ENCODE results near the gene MYLIP. TPM values are rescaled to one million over a fixed set of nuclear protein-coding genes. Genes with fewer than 3 reads are reported as not detected.
"Not testable (repeated sequence)": the region's sequence is repeated elsewhere in the genome, so short reads cannot be mapped to it uniquely, and the experiment has no call there.

The MYLIP gene
- total RNA-seq, 2 donors from 2014 or later, result 20.1 to 28.8 TPM

DNA sequence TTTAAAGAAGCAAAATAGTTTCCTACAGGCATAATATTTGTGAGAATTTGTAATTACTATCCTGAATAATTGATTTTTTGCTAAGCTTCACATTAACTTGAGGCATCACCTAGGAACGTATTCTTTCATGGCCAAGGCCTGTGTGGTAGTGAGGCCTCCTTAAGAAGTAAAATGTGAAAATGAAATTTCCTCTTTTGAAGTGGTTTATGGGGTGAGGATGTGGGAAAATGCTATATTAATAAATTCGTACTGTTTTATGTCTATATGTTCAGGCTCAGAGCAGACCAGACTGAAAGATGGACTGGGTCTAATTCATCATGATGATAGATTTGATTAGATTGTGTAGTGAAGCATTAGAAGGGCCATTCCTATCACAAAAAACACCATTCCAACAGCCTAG lies 33.1 kb downstream of the MYLIP start:
- intact Hi-C loops (cut with DNase I), result no loop called here
- no peak for DNase-seq (ENCODE audit: low spot score)

- no peak for DNase-seq (ENCODE audit: low spot score)
- intact Hi-C loops (cut with DNase I), result no loop called here
Observed at GRCh38 chr6:16163066-16163465, 34.2 kb downstream of the MYLIP start.

GRCh38 chr6:16163535-16164300 lies 34.8 kb downstream of the MYLIP start:
- DNase-seq (ENCODE audit: low spot score), result no peak
- intact Hi-C loops (cut with DNase I), result no loop called here

- intact Hi-C loops (cut with DNase I), result no loop called here
Observed at GRCh38 chr6:16165641-16166040, 36.8 kb downstream of the MYLIP start.

DNA sequence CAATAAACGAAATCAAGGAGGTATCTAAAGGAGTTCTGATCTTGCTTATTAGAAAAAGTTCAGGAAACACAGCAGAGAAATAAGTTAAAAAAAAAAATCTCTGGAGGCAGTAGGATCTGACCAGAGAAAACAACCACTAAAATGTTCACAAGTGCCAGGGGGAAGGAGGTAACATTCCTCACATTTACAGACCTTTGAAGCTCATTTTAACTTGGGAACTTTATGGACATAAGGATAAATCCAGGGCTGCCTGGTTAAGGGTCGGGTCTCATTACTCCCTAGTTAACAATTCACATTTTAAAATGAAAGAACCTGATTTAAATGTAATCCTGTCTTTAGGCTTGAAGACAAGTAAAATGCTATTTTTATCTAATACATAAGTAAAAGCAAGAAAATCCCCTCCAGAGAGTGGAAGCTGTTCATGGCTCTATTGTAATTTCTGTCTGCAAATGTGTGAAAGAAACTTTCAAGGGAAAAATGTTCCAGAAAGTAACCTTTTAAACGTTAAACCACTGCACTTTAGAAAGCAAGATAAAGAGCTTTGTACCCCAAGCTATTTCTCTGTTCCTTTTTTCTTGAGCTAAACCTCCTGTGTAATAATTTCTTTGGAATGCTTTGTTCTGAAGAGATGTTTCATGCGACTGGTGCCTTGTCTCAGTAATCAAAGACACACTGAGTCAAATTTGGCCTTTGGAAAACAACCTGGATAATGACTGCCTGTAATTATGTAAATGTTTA lies 38.2 kb downstream of the MYLIP start:
- intact Hi-C loops (cut with DNase I), result no loop called here
- DNase-seq (ENCODE audit: low spot score), result no peak

More at GRCh38 chr6:16165641-16166040, 36.8 kb downstream of the MYLIP start:
- DNase-seq (ENCODE audit: low spot score), result no peak

- intact Hi-C loops (cut with DNase I), result no loop called here
- no peak for DNase-seq (ENCODE audit: low spot score)
Observed at GRCh38 chr6:16168121-16168520, 39.2 kb downstream of the MYLIP start.

DNA sequence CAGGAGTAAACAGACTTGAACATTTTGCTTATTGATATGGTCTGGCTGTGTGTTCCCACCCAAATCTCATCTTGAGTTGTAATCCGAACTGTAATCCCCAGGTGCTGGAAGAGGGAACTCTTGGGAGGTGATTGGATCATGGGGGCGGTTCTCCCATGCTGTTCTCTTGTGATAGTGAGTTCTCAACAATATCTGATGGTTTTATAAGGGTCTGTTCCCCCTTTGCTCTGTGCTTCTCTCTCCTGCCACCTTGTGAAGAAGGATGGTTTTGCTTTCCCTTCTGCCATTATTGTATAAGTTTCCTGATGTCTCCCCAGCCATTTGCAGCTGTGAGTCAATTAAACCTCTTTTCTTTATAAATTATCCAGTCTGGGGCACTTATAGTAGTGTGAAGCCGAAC lies 40.0 kb downstream of the MYLIP start:
- DNase-seq (ENCODE audit: low spot score), result no peak
- intact Hi-C loops (cut with DNase I), result no loop called here

DNA sequence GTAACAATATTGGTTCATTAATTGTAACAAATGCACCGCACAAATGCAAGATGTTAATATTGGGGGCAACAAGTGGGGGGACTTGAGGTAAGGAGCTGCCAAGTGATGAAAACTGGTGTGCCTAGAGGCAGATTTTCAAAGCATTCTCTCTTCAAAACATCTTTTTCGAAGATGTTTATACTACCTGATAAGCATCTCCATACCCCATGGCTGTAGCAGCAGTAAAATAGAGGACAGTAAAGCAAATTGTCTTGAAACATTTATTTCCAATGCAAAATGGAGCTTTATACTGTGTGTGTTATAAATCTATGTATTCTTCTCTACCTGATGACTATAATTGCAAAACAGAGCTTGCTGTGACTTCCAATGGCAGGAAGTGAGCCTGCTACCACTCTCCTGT lies 42.5 kb downstream of the MYLIP start:
- intact Hi-C loops (cut with DNase I), result no loop called here
- no peak for DNase-seq (ENCODE audit: low spot score)

GRCh38 chr6:16173167-16173940 lies 44.5 kb downstream of the MYLIP start:
- DNase-seq (ENCODE audit: low spot score), result no peak
- intact Hi-C loops (cut with DNase I), result no loop called here

- intact Hi-C loops (cut with DNase I), result loop anchor here in 1 of 2 donors (5.0 kb wide), 1 partner anchor 32 kb away; no protein-coding TSS in a partner anchor
- no peak for DNase-seq (ENCODE audit: low spot score)
Observed at GRCh38 chr6:16174416-16175078, 45.7 kb downstream of the MYLIP start.

DNA sequence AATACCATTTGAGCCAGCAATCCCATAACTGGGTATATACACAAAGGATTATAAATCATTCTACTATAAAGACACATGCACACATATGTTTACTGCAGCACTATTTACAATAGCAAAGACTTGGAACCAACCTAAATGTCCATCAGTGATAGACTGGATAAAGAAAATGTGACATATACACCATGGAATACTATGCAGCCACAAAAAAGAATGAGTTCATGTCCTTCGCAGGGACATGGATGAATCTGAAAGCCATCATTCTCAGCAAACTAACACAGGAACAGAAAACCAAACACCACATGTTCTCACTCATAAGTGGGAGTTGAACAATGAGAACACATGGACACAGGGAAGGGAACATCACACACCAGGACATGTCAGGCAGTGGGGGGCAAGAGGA lies 47.7 kb downstream of the MYLIP start:
- intact Hi-C loops (cut with DNase I), result loop anchor here in 1 of 2 donors (5.0 kb wide), 1 partner anchor 34 kb away; no protein-coding TSS in a partner anchor
- not testable (repeated sequence) for DNase-seq (ENCODE audit: low spot score)

- no peak for DNase-seq (ENCODE audit: low spot score)
- intact Hi-C loops (cut with DNase I), result loop anchor here in 1 of 2 donors (5.0 kb wide), 1 partner anchor 36 kb away; no protein-coding TSS in a partner anchor
Observed at GRCh38 chr6:16177881-16178280, 49.0 kb downstream of the MYLIP start.

DNA sequence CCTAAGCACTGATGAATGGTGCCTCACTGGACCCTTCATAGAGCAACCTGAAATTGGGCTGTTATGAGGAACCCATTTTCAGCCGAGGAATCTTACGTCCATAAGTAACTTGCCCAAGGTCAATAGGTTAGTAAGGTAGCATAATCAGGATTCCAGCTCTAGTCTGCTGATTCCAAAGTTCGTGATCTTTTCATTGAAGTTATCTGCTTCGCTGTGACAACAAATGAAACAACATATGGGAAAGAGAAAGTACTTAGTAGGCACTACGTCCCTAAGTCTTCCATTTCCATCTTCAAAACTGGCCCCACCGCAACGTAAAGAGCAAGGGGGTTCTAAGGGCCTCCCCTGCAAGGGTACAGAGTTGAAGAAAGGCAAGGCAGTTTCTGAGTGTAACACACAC lies 49.5 kb downstream of the MYLIP start:
- DNase-seq (ENCODE audit: low spot score), result no peak
- intact Hi-C loops (cut with DNase I), result loop anchor here in 1 of 2 donors (5.0 kb wide), 1 partner anchor 36 kb away; no protein-coding TSS in a partner anchor

DNA sequence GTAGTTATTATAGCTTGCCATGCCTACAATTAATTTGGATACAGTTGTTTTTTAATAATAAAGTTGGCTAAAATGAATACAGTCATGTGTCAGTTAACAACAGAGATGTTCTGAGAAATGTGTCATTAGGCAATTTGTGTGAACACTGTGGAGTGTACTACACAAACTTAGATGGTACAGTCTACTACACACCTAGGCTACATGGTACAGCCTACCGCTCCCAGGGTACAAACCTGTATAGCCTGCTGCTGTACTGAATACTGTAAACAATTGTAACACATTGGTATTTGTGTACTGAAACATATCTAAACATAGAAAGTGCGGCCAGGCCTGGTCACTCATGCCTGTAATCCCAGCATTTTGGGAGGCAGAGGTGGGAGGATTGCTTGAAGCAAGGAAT lies 50.2 kb downstream of the MYLIP start:
- intact Hi-C loops (cut with DNase I), result loop anchor here in 1 of 2 donors (5.0 kb wide), 1 partner anchor 37 kb away; no protein-coding TSS in a partner anchor
- DNase-seq (ENCODE audit: low spot score), result no peak

GRCh38 chr6:16179970-16180431 lies 51.1 kb downstream of the MYLIP start:
- intact Hi-C loops (cut with DNase I), result loop anchor here (5.0 to 10.0 kb wide), 4 partner anchors 38 to 488 kb away; no protein-coding TSS in a partner anchor
- no peak for DNase-seq (ENCODE audit: low spot score)

DNA sequence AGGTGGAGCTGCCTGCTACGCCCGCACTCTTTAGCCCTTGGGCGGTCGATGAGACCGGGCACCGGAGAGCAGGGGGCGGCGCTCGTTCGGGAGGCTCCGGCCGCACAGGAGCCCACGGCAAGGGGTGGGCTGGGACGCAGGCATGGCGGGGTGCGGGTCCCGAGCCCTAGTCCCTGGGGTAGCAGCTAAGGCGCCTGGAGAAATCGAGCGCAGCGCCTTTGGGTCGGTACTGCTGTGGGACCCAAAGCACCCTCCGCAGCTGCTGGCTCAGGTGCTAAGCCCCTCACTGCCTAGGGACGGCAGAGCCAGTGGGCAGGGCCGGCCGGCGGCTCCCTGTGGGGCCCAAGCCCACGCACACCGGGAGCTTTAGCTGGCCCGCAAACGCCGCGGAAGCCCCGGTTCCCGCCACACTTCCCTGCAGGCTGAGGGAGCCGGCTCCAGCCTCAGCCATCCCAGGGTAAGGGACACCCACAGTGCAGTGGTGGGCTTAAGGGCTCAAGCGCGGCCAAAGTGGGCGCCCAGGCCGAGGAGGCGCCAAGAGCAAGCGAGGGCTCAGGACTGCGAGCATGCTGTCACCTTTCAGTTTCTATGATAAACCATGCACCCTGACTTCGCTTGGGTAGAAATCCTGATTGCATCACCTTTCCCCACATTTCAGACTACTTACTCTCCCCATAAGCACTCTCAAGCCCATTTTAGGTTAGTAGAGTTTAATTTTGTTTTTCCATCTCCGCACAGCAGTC lies 52.0 kb downstream of the MYLIP start:
- no peak for DNase-seq (ENCODE audit: low spot score)
- intact Hi-C loops (cut with DNase I), result loop anchor here (5.0 to 10.0 kb wide), 3 partner anchors 46 to 489 kb away; no protein-coding TSS in a partner anchor

DNA sequence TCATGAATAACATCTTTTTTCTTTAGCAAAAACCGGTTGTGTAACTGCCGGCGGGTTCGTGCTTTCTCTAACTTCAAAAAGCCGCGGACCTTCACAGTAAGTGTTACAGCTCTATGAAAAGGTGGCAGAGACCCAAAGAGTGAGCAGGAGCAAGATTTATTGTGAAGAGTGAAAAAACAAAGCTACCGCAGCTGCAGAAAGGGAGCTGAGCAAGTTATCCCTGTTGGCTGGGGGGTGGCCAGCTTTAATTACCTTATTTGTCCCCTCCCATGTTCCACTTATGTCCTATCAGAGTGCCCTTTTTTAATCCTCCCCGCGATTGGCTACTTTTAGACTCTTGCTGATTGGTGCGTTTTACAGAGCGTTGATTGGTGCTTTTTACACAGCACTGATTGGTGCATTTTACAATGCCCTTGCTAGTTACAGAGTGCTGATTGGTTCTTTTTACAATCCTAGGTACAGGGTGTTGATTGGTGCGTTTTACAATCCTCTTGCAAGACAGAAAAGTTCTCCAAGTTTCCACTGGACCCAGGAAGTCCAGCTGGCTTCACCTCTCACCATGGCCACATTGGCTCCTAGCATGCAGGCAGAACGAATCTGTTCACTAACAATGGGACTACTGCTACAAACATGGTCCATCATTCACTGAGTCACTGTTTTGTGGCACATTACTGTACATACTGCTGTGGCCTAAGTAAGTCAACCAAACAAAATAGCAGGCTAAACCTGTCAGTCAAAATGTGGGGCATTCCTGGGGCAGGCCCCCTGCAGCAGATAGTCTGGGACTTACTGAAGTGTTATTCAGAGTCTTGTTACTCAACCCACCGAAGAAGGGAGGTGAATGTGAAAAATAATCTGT lies 52.8 kb downstream of the MYLIP start:
- intact Hi-C loops (cut with DNase I), result loop anchor here (5.0 to 10.0 kb wide), 3 partner anchors 47 to 489 kb away; no protein-coding TSS in a partner anchor
- DNase-seq (ENCODE audit: low spot score), result no peak

Measured in posterior vena cava (tissue), 2 donors.